ENCODE results near the gene ASXL3. TPM values are rescaled to one million over a fixed set of nuclear protein-coding genes. Genes with fewer than 3 reads are reported as not detected.

ASXL3 gene
- total and polyA plus RNA-seq, 9 of the 15 experiments (the other 6 are each of a cell fraction or from before 2014, with no cell fraction given): not detected

DNA sequence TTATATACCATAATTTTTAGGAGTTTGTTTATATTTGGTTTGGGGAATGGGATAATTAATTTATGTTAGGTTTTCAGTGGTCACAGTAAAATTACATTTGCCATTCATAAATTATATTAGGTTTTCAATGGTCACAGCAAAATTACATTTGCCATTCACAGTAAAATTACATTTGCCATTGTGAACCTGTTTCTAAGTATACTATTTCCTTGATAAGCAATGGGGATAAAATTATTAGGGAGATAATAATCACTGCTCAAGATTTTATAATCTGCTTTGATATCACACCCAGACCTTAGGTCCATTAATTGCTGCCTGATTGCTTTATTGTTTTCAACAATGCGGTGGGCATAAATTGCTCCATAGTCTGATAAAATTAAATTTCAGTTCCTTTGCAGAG, 124.6 kb downstream of the ASXL3 start:
- ChIA-PET CTCF (ENCODE audit: low intra/inter-chr PET ratio) (no interaction called here), POLR2A (no interaction called here)
- Histone ChIP-seq H3K79me2 (ENCODE audit: control insufficient read depth, insufficient read depth, low read length) (no peaks in the 10 kb centered on the region), H3K4me1 (replicated peaks in 1 of 2; ENCODE audit: control insufficient read depth in 2 of 2, insufficient read depth in 2 of 2, low read length in 2 of 2) (no peaks in the 10 kb centered on the region), H3K27me3 (ENCODE audit: control insufficient read depth in 2 of 2, insufficient read depth in 2 of 2, low read length in 2 of 2) (no peaks in the 10 kb centered on the region), H3K4me2 (ENCODE audit: insufficient read depth, low read length) (no peak overlapping the region), H3K4me3 (no peak overlapping the region), H3K36me3 (ENCODE audit: control insufficient read depth, insufficient read depth, low read length) (no peaks in the 10 kb centered on the region), H3K9ac (ENCODE audit: insufficient read depth in 1 of 2, low read depth in 2 of 2, low read length in 2 of 2) (no peak overlapping the region), H4K20me1 (replicated peaks; ENCODE audit: control insufficient read depth, insufficient read depth, low read length) (no peaks in the 10 kb centered on the region), H2AFZ (ENCODE audit: low read depth, low read length) (no peak overlapping the region), H3K9me3 (replicated peaks; ENCODE audit: control insufficient read depth, insufficient read depth, low read depth, low read length) (no peaks in the 10 kb centered on the region), H3K27ac (ENCODE audit: extremely low read depth, low read depth, low read length) (no peak overlapping the region), H3K9me1 (ENCODE audit: control insufficient read depth, insufficient read depth, low read length) (no peaks in the 10 kb centered on the region)
- FAIRE-seq (no peak), DNase-seq (ENCODE audit: extremely low read depth in 1 of 4, low spot score in 3 of 4) (no peak), ATAC-seq (no peak)
- in situ Hi-C loops (cut with MboI) (no loop called here), intact Hi-C loops (cut with micrococcal nuclease) (no loop called here)
- BruUV-seq (replicated peaks): no TSS peak
- WGBS (ENCODE audit: insufficient coverage, low coverage, missing lambda C conversion rate): 0% methylated on average over 1 of the region's 1 CpG
- TF ChIP-seq, protein P1, sequence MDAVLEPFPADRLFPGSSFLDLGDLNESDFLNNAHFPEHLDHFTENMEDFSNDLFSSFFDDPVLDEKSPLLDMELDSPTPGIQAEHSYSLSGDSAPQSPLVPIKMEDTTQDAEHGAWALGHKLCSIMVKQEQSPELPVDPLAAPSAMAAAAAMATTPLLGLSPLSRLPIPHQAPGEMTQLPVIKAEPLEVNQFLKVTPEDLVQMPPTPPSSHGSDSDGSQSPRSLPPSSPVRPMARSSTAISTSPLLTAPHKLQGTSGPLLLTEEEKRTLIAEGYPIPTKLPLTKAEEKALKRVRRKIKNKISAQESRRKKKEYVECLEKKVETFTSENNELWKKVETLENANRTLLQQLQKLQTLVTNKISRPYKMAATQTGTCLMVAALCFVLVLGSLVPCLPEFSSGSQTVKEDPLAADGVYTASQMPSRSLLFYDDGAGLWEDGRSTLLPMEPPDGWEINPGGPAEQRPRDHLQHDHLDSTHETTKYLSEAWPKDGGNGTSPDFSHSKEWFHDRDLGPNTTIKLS (IDR thresholded peaks at IDR 0.05; ENCODE audit: borderline replicate concordance, low read depth): no peak
- TF ChIP-seq FOXK1 (CRISPR knock-in tag; IDR thresholded peaks at IDR 0.05; ENCODE audit: borderline replicate concordance) (no peak), DDX20 (tag; IDR thresholded peaks at IDR 0.05; ENCODE audit: low read depth) (no peak), EZH2 (IDR thresholded peaks at IDR 0.05; ENCODE audit: borderline replicate concordance, low read depth, low read length) (no peak), NFRKB (IDR thresholded peaks at IDR 0.05; ENCODE audit: low read depth) (no peak), POLR2A (conservative IDR thresholded peaks at IDR 0.05) (no peak), POLR2AphosphoS2 (IDR thresholded peaks at IDR 0.05; ENCODE audit: low read length) (no peak), SAFB2 (IDR thresholded peaks at IDR 0.05; ENCODE audit: borderline replicate concordance, low read depth, low read length, severe bottlenecking) (no peak), CBX3 (IDR thresholded peaks at IDR 0.05; ENCODE audit: borderline replicate concordance in 1 of 2, low read length in 2 of 2) (no peak), SUPT5H (IDR thresholded peaks at IDR 0.05) (no peak), MCM7 (IDR thresholded peaks at IDR 0.05) (no peak)
- TF ChIP-seq, protein P2, sequence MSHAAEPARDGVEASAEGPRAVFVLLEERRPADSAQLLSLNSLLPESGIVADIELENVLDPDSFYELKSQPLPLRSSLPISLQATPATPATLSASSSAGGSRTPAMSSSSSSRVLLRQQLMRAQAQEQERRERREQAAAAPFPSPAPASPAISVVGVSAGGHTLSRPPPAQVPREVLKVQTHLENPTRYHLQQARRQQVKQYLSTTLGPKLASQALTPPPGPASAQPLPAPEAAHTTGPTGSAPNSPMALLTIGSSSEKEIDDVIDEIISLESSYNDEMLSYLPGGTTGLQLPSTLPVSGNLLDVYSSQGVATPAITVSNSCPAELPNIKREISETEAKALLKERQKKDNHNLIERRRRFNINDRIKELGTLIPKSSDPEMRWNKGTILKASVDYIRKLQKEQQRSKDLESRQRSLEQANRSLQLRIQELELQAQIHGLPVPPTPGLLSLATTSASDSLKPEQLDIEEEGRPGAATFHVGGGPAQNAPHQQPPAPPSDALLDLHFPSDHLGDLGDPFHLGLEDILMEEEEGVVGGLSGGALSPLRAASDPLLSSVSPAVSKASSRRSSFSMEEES (CRISPR knock-in tag; IDR thresholded peaks at IDR 0.05): no peak
- TF ChIP-seq, protein P3, sequence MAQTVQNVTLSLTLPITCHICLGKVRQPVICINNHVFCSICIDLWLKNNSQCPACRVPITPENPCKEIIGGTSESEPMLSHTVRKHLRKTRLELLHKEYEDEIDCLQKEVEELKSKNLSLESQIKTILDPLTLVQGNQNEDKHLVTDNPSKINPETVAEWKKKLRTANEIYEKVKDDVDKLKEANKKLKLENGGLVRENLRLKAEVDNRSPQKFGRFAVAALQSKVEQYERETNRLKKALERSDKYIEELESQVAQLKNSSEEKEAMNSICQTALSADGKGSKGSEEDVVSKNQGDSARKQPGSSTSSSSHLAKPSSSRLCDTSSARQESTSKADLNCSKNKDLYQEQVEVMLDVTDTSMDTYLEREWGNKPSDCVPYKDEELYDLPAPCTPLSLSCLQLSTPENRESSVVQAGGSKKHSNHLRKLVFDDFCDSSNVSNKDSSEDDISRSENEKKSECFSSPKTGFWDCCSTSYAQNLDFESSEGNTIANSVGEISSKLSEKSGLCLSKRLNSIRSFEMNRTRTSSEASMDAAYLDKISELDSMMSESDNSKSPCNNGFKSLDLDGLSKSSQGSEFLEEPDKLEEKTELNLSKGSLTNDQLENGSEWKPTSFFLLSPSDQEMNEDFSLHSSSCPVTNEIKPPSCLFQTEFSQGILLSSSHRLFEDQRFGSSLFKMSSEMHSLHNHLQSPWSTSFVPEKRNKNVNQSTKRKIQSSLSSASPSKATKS (CRISPR knock-in tag; IDR thresholded peaks at IDR 0.05): no peak
- TF ChIP-seq, protein P4, sequence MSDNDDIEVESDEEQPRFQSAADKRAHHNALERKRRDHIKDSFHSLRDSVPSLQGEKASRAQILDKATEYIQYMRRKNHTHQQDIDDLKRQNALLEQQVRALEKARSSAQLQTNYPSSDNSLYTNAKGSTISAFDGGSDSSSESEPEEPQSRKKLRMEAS (CRISPR knock-in tag; IDR thresholded peaks at IDR 0.05): no peak
- TF ChIP-seq, protein P5, sequence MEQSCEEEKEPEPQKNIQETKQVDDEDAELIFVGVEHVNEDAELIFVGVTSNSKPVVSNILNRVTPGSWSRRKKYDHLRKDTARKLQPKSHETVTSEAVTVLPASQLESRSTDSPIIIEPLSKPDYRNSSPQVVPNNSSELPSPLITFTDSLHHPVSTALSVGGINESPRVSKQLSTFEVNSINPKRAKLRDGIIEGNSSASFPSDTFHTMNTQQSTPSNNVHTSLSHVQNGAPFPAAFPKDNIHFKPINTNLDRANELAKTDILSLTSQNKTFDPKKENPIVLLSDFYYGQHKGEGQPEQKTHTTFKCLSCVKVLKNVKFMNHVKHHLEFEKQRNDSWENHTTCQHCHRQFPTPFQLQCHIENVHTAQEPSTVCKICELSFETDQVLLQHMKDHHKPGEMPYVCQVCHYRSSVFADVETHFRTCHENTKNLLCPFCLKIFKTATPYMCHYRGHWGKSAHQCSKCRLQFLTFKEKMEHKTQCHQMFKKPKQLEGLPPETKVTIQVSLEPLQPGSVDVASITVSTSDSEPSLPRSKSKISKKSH (CRISPR knock-in tag; IDR thresholded peaks at IDR 0.05): no peak
- TF ChIP-seq, protein P6, sequence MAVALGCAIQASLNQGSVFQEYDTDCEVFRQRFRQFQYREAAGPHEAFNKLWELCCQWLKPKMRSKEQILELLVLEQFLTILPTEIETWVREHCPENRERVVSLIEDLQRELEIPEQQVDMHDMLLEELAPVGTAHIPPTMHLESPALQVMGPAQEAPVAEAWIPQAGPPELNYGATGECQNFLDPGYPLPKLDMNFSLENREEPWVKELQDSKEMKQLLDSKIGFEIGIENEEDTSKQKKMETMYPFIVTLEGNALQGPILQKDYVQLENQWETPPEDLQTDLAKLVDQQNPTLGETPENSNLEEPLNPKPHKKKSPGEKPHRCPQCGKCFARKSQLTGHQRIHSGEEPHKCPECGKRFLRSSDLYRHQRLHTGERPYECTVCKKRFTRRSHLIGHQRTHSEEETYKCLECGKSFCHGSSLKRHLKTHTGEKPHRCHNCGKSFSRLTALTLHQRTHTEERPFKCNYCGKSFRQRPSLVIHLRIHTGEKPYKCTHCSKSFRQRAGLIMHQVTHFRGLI (CRISPR knock-in tag; IDR thresholded peaks at IDR 0.05): no peak

Measured in K562 (cell line).